ENCODE results near the gene RAB3A.

RAB3A gene

GRCh38 chr19:18220632-18221275 is 16.9 kb upstream of the RAB3A start:
- no peak for TF ChIP-seq CTCF (IDR thresholded peaks at IDR 0.05; ENCODE audit: low read depth, low read length)
- peaks cover 2% of the 10 kb centered on the region; the same call in 1 of the 2 replicates for H3K4me1 ChIP-seq
- H3K4me3 ChIP-seq (ENCODE audit: low read depth, low read length) = no peak overlapping the region
- H3K9me3 ChIP-seq = no peaks in the 10 kb centered on the region
- H3K27me3 ChIP-seq = peaks cover 13% of the 10 kb centered on the region
- no peak for DNase-seq
- no peaks in the 10 kb centered on the region for H3K36me3 ChIP-seq

GRCh38 chr19:18219911-18220631 is 16.2 kb upstream of the RAB3A start:
- no peak for TF ChIP-seq CTCF (IDR thresholded peaks at IDR 0.05; ENCODE audit: low read depth, low read length)
- Histone ChIP-seq H3K27me3 (peaks cover 6% of the 10 kb centered on the region), H3K36me3 (no peaks in the 10 kb centered on the region), H3K9me3 (no peaks in the 10 kb centered on the region), H3K4me1 (no peaks in the 10 kb centered on the region), H3K4me3 (ENCODE audit: low read depth, low read length) (no peak overlapping the region)
- no peak for DNase-seq

GRCh38 chr19:18218600-18218999 is 14.8 kb upstream of the RAB3A start:
- TF ChIP-seq CTCF (IDR thresholded peaks at IDR 0.05; ENCODE audit: low read depth, low read length) = no peak
- Histone ChIP-seq H3K4me3 (ENCODE audit: low read depth, low read length) (no peak overlapping the region), H3K36me3 (no peaks in the 10 kb centered on the region), H3K4me1 (no peaks in the 10 kb centered on the region), H3K9me3 (no peaks in the 10 kb centered on the region), H3K27me3 (no peaks in the 10 kb centered on the region)
- no peak for DNase-seq

GRCh38 chr19:18218159-18218558 is 14.3 kb upstream of the RAB3A start:
- no peak for DNase-seq
- Histone ChIP-seq H3K27me3 (no peaks in the 10 kb centered on the region), H3K36me3 (no peaks in the 10 kb centered on the region), H3K9me3 (no peaks in the 10 kb centered on the region), H3K4me3 (ENCODE audit: low read depth, low read length) (no peak overlapping the region), H3K4me1 (no peaks in the 10 kb centered on the region)
- TF ChIP-seq CTCF (IDR thresholded peaks at IDR 0.05; ENCODE audit: low read depth, low read length) = no peak

GRCh38 chr19:18216789-18217188 is 12.9 kb upstream of the RAB3A start:
- Histone ChIP-seq H3K4me1 (no peaks in the 10 kb centered on the region), H3K4me3 (ENCODE audit: low read depth, low read length) (no peak overlapping the region), H3K9me3 (no peaks in the 10 kb centered on the region), H3K27me3 (no peaks in the 10 kb centered on the region), H3K36me3 (no peaks in the 10 kb centered on the region)
- no peak for TF ChIP-seq CTCF (IDR thresholded peaks at IDR 0.05; ENCODE audit: low read depth, low read length)
- no peak for DNase-seq

- Histone ChIP-seq H3K4me1 (no peaks in the 10 kb centered on the region), H3K9me3 (no peaks in the 10 kb centered on the region), H3K4me3 (ENCODE audit: low read depth, low read length) (no peak overlapping the region), H3K36me3 (no peaks in the 10 kb centered on the region), H3K27me3 (no peaks in the 10 kb centered on the region)
- DNase-seq = no peak
- TF ChIP-seq CTCF (IDR thresholded peaks at IDR 0.05; ENCODE audit: low read depth, low read length) = no peak
These were observed 11.1 kb upstream of the RAB3A start for GRCh38 chr19:18214779-18215433.
